BE2C (cell line): Measurements from ENCODE around the gene IFNA21.

ENCODE experiments used
- DNase-seq: peaks from one replicate; pipeline ENCODE4 v3.0.0-alpha.2; 2020
- H3K27me3 ChIP-seq: fragments of 250-450 bp; sonication (Bioruptor Pico); 2 replicates; pipeline ENCODE4 v1.5.1; 2020; ENCODE audit warnings: mild to moderate bottlenecking
- H3K36me3 ChIP-seq: fragments of 250-450 bp; sonication (Bioruptor Pico); 2 replicates; pipeline ENCODE4 v1.5.1; 2020; ENCODE audit warnings: mild to moderate bottlenecking
- H3K4me1 ChIP-seq: fragments of 250-450 bp; sonication (Bioruptor Pico); 2 replicates; pipeline ENCODE4 v1.5.1; 2020
- H3K4me3 ChIP-seq: 2 replicates; pipeline ENCODE4 v1.5.1; 2011; ENCODE audit warnings: low read depth, low read length
- H3K9me3 ChIP-seq: fragments of 250-450 bp; sonication (Bioruptor Pico); 2 replicates; pipeline ENCODE4 v1.5.1; 2020
- CTCF ChIP-seq: IDR thresholded peaks from 2 replicates; pipeline ENCODE4 v1.5.1; 2012; ENCODE audit warnings: mild to moderate bottlenecking, low read depth, low read length

Gene IFNA21

DNA sequence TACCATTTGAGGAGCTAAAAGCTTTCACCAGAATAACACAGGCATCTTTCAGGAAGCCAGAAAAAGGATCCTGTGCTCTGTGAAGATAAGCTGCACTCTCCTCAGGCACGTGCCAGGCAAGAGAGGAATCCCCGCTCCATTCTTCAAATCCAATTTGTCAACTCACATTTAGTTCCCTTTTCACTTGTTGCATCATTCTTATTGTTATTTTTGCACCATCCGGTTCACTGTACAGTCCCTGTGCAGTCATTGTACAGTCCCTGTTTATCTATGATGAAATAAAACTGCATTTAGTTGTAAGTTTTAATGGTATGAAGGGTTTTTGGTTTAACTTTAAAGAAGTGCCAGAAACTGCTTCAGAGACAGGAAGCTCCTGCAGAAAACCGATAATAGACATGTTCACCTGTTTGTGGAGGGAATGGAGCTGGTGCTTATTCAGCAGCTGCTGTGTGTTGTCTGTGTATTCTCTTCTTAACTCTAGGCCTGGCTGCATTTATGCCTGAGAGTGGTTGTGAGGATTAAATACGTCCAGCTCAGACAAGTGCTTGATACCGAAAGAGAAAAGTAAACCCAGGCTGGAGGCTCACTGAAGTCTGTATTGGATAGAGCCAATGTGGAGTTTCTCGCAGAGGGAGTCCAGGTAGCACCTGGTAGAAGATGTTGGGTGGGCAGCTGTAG lies 47.2 kb downstream of the IFNA21 start:
- no peak for DNase-seq
- Histone ChIP-seq H3K27me3 (no peaks in the 10 kb centered on the region; the same call in 1 of the 2 replicates), H3K9me3 (no peaks in the 10 kb centered on the region), H3K36me3 (no peaks in the 10 kb centered on the region), H3K4me3 (no peak overlapping the region), H3K4me1 (no peaks in the 10 kb centered on the region)
- no peak for TF ChIP-seq CTCF
